Left cardiac atrium (tissue), 4 donors: ENCODE results near the gene C1orf210. TPM values are rescaled to one million over a fixed set of nuclear protein-coding genes. Genes with fewer than 3 reads are reported as not detected.

Experiments used
- ATAC-seq, 2 donors: fragments of 200-7000 bp; cut with Tn5 transposase; one replicate each; pipeline ENCODE4 v1.9.1; 2020; ENCODE audit warnings: mild to moderate bottlenecking in 2 of 2, moderate library complexity in 2 of 2
- DNase-seq: peaks from one replicate; pipeline ENCODE4 v3.0.0-alpha.2; 2020
- intact Hi-C, 2 donors: fragments of 100-400 bp; cut with DNase I; formaldehyde crosslinking; loops; one replicate each; pipeline versions ENCODE4 v1.14.1 to v1.15.1; 2022 to 2023
- total RNA-seq, 2 donors: library from RNA; stranded (reverse); fragmentation: NEBNext Ultra II Directional; extraction: Animal tissue kit (Norgen Biotek cat#: 25700); gene quantifications; one replicate each; pipeline ENCODE4 v1.2.1, GENCODE V29; 2021
- donor health status: DM: no; HTN: yes; CAD: no.
- donor health status: DM: no; HTN: yes; CAD: no; lungs with severe emphysema.
- donor health status: DM: yes; HTN: yes; CAD: no.
- donor health status: Dilated cardiomyopathy.

Gene C1orf210
- total RNA-seq, 2 donors from 2014 or later, result not detected

- DNase-seq (peak; percentile 39), ATAC-seq (peak; percentile 46 to 63)
- intact Hi-C loops, result loop anchor here (5.0 to 10.0 kb wide), 2 partner anchors 67 to 149 kb away; partner anchors contain the start of genes MED8 (in 1 of the 2), SZT2 (in 1 of the 2) and TIE1 (in 1 of the 2)
Observed at GRCh38 chr1:43235451-43236121, 49.8 kb downstream of the C1orf210 start.

GRCh38 chr1:43235040-43235439, 50.3 kb downstream of the C1orf210 start:
- DNase-seq, result no peak
- intact Hi-C loops, result loop anchor here (5.0 to 10.0 kb wide), 2 partner anchors 67 to 150 kb away; partner anchors contain the start of genes MED8 (in 1 of the 2), SZT2 (in 1 of the 2) and TIE1 (in 1 of the 2)
- ATAC-seq, result no peak

GRCh38 chr1:43234267-43234666, 51.1 kb downstream of the C1orf210 start:
- no peak for ATAC-seq
- intact Hi-C loops, result loop anchor here (5.0 to 10.0 kb wide), 2 partner anchors 151 to 183 kb away; partner anchors contain the start of genes MED8 (in 1 of the 2) and SZT2 (in 1 of the 2)

GRCh38 chr1:43233631-43234030, 51.8 kb downstream of the C1orf210 start:
- DNase-seq (no peak), ATAC-seq (no peak)
- intact Hi-C loops, result loop anchor here (5.0 to 10.0 kb wide), 2 partner anchors 151 to 184 kb away; partner anchors contain the start of genes MED8 (in 1 of the 2) and SZT2 (in 1 of the 2)

More at GRCh38 chr1:43234267-43234666, 51.1 kb downstream of the C1orf210 start:
- DNase-seq, result no peak

- ATAC-seq, result peak in 1 of 2 donors; percentile 27
- intact Hi-C loops, result loop anchor here (5.0 to 10.0 kb wide), 2 partner anchors 152 to 185 kb away; partner anchors contain the start of genes MED8 (in 1 of the 2) and SZT2 (in 1 of the 2)
- no peak for DNase-seq
Observed at GRCh38 chr1:43232482-43232881, 52.9 kb downstream of the C1orf210 start.

GRCh38 chr1:43232074-43232473, 53.3 kb downstream of the C1orf210 start:
- peak; percentile 39 for DNase-seq
- intact Hi-C loops, result loop anchor here (5.0 to 10.0 kb wide), 2 partner anchors 153 to 185 kb away; partner anchors contain the start of genes MED8 (in 1 of the 2) and SZT2 (in 1 of the 2)
- ATAC-seq, result peak; percentile 24 to 47

Other genes with a start within 250 kb of the C1orf210 start
- 10 to 100 TPM; 26.3 to 37.0 TPM for gene EBNA1BP2, start 113.3 kb downstream of the C1orf210 start, total RNA-seq
- under 1 TPM in 1 of 2 donors, not detected in 1; 0.13 TPM for gene CFAP57, start 113.3 kb downstream of the C1orf210 start, total RNA-seq
- under 1 TPM; 0.41 to 0.65 TPM for gene TMEM125, start 15.6 kb downstream of the C1orf210 start, total RNA-seq
- 10 to 100 TPM; 23.1 to 38.9 TPM for gene TIE1, start 15.4 kb upstream of the C1orf210 start, total RNA-seq
- gene MPL, start 52.2 kb upstream of the C1orf210 start, total RNA-seq, result under 1 TPM; 0.44 to 0.65 TPM
- gene CDC20, start 73.4 kb upstream of the C1orf210 start, total RNA-seq, result 1 to 10 TPM in 1 of 2 donors, under 1 TPM in 1; 0.34 to 1.4 TPM
- 10 to 100 TPM; 35.9 to 49.4 TPM for gene ELOVL1, start 82.4 kb upstream of the C1orf210 start, total RNA-seq
- gene MED8, start 104.2 kb upstream of the C1orf210 start, total RNA-seq, result 10 to 100 TPM; 19.1 to 27.4 TPM
- gene SZT2, start 104.3 kb upstream of the C1orf210 start, total RNA-seq, result 10 to 100 TPM; 26.3 to 30.5 TPM
- gene HYI, start 168.3 kb upstream of the C1orf210 start, total RNA-seq, result 10 to 100 TPM; 24.8 to 29.3 TPM
- gene PTPRF, start 245.3 kb upstream of the C1orf210 start, total RNA-seq, result 10 to 100 TPM; 37.4 to 63.1 TPM